ENCODE results near the gene NDUFS3.

The NDUFS3 gene

GRCh38 chr11:47599902-47600301 lies 21.0 kb downstream of the NDUFS3 start:
- DNase-seq (ENCODE audit: low read depth): no peak

DNA sequence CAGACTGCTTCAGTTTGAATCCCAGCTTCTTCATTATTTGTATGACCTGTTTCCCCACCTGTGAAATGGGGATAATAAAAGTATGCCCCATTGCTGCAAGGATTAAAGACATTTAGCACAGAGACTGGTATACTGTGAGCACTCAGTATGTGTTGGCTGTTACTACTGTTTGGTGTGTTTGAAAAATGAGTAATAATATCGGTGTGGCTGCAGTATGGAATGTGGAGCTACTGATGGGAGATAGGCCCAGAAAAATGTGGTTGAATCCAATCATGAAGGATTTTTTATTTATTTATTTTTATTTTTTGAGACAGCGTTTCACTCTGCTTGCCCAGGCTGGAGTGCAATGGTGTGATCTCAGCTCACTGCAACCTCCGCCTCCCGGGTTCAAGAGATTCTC lies 24.4 kb downstream of the NDUFS3 start:
- DNase-seq (ENCODE audit: low read depth): no peak
- TF ChIP-seq CTCF (IDR thresholded peaks at IDR 0.05; ENCODE audit: low read depth, low read length, missing control alignments): no peak
- H3K4me3 ChIP-seq (ENCODE audit: low read depth, low read length): no peak overlapping the region

More at GRCh38 chr11:47599902-47600301, 21.0 kb downstream of the NDUFS3 start:
- H3K4me3 ChIP-seq (ENCODE audit: low read depth, low read length): no peak overlapping the region
- TF ChIP-seq CTCF (IDR thresholded peaks at IDR 0.05; ENCODE audit: low read depth, low read length, missing control alignments): no peak

GRCh38 chr11:47605921-47606320 lies 27.0 kb downstream of the NDUFS3 start:
- no peak overlapping the region for H3K4me3 ChIP-seq (ENCODE audit: low read depth, low read length)
- DNase-seq (ENCODE audit: low read depth): no peak
- no peak for TF ChIP-seq CTCF (IDR thresholded peaks at IDR 0.05; ENCODE audit: low read depth, low read length, missing control alignments)

- no peak for DNase-seq (ENCODE audit: low read depth)
These were observed 27.9 kb downstream of the NDUFS3 start for GRCh38 chr11:47606731-47607130.

GRCh38 chr11:47607380-47607779 lies 28.5 kb downstream of the NDUFS3 start:
- no peak for DNase-seq (ENCODE audit: low read depth)
- H3K4me3 ChIP-seq (ENCODE audit: low read depth, low read length): no peak overlapping the region
- TF ChIP-seq CTCF (IDR thresholded peaks at IDR 0.05; ENCODE audit: low read depth, low read length, missing control alignments): no peak

More at GRCh38 chr11:47606731-47607130, 27.9 kb downstream of the NDUFS3 start:
- no peak overlapping the region for H3K4me3 ChIP-seq (ENCODE audit: low read depth, low read length)
- TF ChIP-seq CTCF (IDR thresholded peaks at IDR 0.05; ENCODE audit: low read depth, low read length, missing control alignments): no peak

DNA sequence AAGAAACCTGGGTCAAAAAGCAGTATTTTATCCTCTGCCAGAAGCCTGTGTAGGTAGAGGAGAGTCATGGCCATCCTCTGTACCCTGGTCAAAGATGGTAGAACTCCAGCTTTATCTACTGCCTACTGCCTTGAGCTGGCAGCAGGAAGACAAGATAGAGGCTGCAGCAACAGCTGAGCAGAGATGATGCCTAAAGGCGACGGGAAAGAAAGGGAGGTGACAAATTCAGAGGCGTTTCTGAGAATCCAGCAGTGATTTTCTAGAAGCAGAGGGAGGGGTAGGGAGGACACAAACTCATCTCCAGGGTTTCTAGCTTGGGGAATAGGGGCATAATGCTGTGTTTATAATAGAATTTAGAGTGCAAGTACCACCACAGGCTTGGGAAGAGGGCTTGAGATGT lies 30.8 kb downstream of the NDUFS3 start:
- TF ChIP-seq CTCF (IDR thresholded peaks at IDR 0.05; ENCODE audit: low read depth, low read length, missing control alignments): no peak
- no peak for DNase-seq (ENCODE audit: low read depth)
- H3K4me3 ChIP-seq (ENCODE audit: low read depth, low read length): no peak overlapping the region

GRCh38 chr11:47611348-47611794 lies 32.5 kb downstream of the NDUFS3 start:
- no peak overlapping the region for H3K4me3 ChIP-seq (ENCODE audit: low read depth, low read length)
- no peak for TF ChIP-seq CTCF (IDR thresholded peaks at IDR 0.05; ENCODE audit: low read depth, low read length, missing control alignments)
- peak; percentile 27 for DNase-seq (ENCODE audit: low read depth)
